Rectal smooth muscle tissue (tissue), 1 donor: ENCODE results near the gene LENG8.
"Not testable (repeated sequence)": the region's sequence is repeated elsewhere in the genome, so short reads cannot be mapped to it uniquely, and the experiment has no call there.

Source experiments
- H3K27ac ChIP-seq: one replicate; pipeline ENCODE4 v1.7.0; 2013; ENCODE audit warnings: low read depth, low read length, inconsistent platforms
- H3K27me3 ChIP-seq: one replicate; pipeline ENCODE4 v1.7.0; 2013; ENCODE audit warnings: low read length; ENCODE audit not compliant: control insufficient read depth, insufficient read depth
- H3K36me3 ChIP-seq: one replicate; pipeline ENCODE4 v1.7.0; 2013; ENCODE audit warnings: low read length; ENCODE audit not compliant: control insufficient read depth, insufficient read depth
- H3K4me1 ChIP-seq: one replicate; pipeline ENCODE4 v1.7.0; 2013; ENCODE audit warnings: low read length; ENCODE audit not compliant: control insufficient read depth, insufficient read depth
- H3K4me3 ChIP-seq: one replicate; pipeline ENCODE4 v1.7.0; 2013; ENCODE audit warnings: low read length
- H3K9ac ChIP-seq: one replicate; pipeline ENCODE4 v1.7.0; 2013; ENCODE audit warnings: low read length

Gene LENG8

GRCh38 chr19:54461613-54462012, 12.6 kb downstream of the LENG8 start:
- H3K4me1 ChIP-seq: peaks cover 11% of the 10 kb centered on the region
- H3K4me3 ChIP-seq: peak overlapping the region; percentile 56
- peaks cover 49% of the 10 kb centered on the region for H3K36me3 ChIP-seq
- no peak overlapping the region for H3K27ac ChIP-seq
- H3K27me3 ChIP-seq: no peaks in the 10 kb centered on the region
- no peak overlapping the region for H3K9ac ChIP-seq

GRCh38 chr19:54462047-54462654, 13.2 kb downstream of the LENG8 start:
- H3K4me3 ChIP-seq: peak overlapping the region; percentile 56
- H3K4me1 ChIP-seq: peaks cover 11% of the 10 kb centered on the region
- H3K36me3 ChIP-seq: peaks cover 43% of the 10 kb centered on the region
- peak overlapping the region; percentile 77 for H3K9ac ChIP-seq
- H3K27ac ChIP-seq: peak overlapping the region; percentile 95
- no peaks in the 10 kb centered on the region for H3K27me3 ChIP-seq

DNA sequence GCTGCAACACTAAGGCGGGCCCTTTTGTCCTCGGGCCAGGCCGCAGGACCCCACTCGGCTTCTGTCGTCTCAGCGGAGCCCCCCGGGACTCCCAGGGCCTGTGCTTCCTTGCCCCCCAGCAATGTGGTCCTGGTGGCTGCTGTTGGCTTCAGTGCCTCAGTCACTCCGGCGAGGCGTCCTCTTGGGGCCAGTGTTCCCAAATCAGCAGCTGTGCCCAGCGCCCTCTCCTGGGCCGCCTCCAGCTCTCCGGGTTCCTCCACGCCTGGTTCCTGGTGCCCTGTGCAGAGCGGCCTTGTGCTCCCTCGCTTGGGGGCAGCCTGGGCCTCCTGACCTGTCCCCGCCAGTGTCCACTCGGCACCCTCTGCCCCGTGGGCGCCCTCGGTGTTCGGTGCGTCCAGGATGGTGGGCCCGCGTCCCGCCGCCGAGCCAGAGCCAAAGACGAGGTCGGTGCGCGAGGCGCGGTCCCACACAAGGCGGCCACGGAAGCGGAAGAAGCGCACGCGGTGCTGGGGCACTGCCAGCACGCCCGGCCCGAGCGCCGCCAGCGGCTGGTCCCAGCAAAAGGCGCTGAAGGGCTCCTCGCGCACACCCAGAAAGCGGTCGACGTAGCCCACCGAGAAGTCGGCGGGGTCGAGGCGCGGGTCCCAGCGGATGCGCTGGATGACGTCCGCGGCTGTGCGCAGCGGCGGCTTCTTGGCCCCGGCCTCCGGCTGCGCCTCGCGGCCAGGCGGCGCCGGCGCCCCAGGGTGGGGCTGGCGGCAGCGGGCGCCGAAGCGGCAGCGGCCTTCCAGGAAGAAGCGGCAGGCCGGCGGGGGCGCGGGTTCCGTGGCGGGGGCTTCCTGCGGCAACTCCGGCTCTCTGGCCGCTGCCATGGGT, 13.9 kb downstream of the LENG8 start:
- Histone ChIP-seq H3K36me3 (peaks cover 36% of the 10 kb centered on the region), H3K9ac (peak overlapping the region; percentile 77), H3K27me3 (no peaks in the 10 kb centered on the region), H3K27ac (peak overlapping the region; percentile 95), H3K4me3 (peak overlapping the region; percentile 56), H3K4me1 (peaks cover 11% of the 10 kb centered on the region)

DNA sequence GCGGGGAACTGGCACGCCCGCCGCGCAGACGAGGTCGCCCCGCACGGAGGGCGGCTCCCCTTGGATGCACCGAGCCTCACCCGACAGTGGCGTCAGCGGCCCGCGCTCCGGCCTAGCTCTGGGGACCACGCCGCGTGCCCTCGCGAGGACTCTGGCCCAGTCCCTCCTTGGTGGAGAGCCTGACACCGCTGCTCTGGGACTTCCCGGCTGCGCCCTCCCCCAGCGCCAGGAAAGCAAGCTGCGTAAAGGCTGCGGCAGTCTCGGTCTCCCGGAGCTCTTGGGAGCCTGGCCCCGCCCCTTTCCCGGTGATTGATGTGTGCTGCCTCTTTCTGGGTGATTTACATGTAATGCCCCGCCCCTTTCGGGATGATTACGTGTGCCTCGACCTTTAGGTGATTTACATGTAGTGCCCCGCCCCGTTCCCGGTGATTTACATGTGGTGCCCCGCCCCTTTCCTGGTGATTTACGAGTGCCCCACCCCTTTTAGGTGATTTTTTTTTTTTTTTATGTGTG, 14.6 kb downstream of the LENG8 start, which contains the start of gene LENG9:
LENG9 (minus strand) TSS at position 248 of the 513 bp plus-strand sequence. CDS start 252 bp downstream, outside the sequence.
- Histone ChIP-seq H3K36me3 (peaks cover 29% of the 10 kb centered on the region), H3K27me3 (no peaks in the 10 kb centered on the region), H3K4me3 (peak within 1 kb of the TSS; percentile 56), H3K27ac (peak within 1 kb of the TSS; percentile 95), H3K4me1 (peaks cover 11% of the 10 kb centered on the region), H3K9ac (peak within 1 kb of the TSS; percentile 77)

DNA sequence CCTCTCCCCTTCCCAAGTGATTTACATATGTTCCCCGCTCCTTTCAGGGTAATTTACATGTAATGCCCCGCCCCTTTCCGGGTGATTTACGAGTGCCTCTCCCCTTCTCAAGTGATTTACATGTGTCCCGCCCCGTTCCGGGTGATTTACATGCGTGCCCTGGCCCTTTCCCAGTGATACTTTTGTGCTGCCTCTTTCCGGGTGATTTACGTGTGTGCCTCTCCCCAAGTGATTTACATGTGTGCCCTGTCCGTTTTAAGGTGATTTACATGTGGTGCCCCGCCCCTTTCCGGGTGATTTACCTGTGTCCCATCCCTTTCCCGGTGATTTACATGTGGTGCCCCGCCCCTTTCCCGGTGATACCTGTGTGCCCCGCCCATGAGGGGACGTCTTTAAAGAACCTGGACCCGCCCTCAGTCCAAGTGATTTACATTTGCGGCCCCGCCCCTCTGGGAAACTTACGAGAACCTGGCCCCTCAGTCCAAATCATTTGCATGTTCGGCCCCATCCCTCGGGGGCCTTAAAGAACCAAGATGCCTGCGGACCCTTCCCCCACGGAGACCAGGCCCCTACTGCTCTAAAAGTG, 15.1 kb downstream of the LENG8 start:
- H3K4me1 ChIP-seq: peaks cover 11% of the 10 kb centered on the region
- H3K4me3 ChIP-seq: peak overlapping the region; percentile 56
- H3K36me3 ChIP-seq: peaks cover 23% of the 10 kb centered on the region
- H3K27ac ChIP-seq: peak overlapping the region; percentile 95
- peak overlapping the region; percentile 8 for H3K9ac ChIP-seq
- no peaks in the 10 kb centered on the region for H3K27me3 ChIP-seq

DNA sequence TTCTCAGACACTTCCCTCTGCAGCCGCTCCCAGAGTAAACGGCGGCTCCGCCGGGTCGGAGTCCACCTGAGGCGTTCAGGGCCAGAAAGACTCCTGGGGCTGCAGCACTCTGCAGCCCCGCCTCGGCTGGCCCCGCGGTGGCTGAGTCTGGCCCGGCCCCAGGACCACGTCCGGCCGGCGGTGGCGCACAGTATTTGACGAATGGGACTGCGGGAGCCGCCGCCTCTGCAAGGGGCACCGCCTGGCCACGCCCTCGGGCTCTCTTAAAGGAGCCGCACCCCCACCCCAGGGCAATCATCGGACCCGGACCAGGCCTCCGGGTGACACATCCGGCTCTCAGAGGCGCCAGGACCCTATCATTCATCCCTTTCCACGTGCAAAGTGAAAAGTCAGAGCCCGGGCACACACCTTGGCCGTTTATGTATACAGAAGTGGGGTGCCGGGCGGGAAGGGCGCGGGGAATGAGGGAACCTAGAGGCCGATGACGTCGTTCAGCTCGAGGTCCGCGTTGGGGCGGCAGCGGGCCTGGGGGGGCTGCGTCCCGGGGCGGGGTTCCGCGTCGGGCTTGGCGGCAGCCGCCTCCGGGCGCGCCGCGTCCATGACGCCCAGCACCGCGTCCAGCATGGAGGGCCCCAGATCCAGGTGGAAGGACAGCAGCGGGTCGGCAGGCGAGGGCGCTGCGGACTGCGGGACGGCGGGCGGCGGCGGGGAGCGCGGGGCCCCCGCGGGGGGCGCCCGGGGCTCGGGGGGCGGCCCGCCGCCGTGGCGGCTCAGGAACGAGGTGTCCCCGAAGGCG, 15.8 kb downstream of the LENG8 start:
- Histone ChIP-seq H3K9ac (no peak overlapping the region), H3K27me3 (no peaks in the 10 kb centered on the region), H3K4me1 (peaks cover 11% of the 10 kb centered on the region), H3K4me3 (peak overlapping the region; percentile 56), H3K36me3 (peaks cover 17% of the 10 kb centered on the region), H3K27ac (peak overlapping the region; percentile 74)

GRCh38 chr19:54465426-54466109, 16.6 kb downstream of the LENG8 start:
- Histone ChIP-seq H3K4me3 (no peak overlapping the region), H3K27me3 (no peaks in the 10 kb centered on the region), H3K27ac (no peak overlapping the region), H3K4me1 (peaks cover 11% of the 10 kb centered on the region), H3K9ac (no peak overlapping the region), H3K36me3 (peaks cover 14% of the 10 kb centered on the region)

GRCh38 chr19:54466110-54466480, 17.1 kb downstream of the LENG8 start:
- H3K4me3 ChIP-seq, H3K9ac ChIP-seq, H3K27ac ChIP-seq, H3K27me3 ChIP-seq: not testable (repeated sequence)
- Histone ChIP-seq H3K4me1 (peaks cover 11% of the 10 kb centered on the region), H3K36me3 (peaks cover 11% of the 10 kb centered on the region)

- no peak overlapping the region for H3K4me3 ChIP-seq
- no peak overlapping the region for H3K9ac ChIP-seq
- H3K36me3 ChIP-seq: peaks cover 2% of the 10 kb centered on the region
- H3K27me3 ChIP-seq: no peaks in the 10 kb centered on the region
- no peaks in the 10 kb centered on the region for H3K4me1 ChIP-seq
- H3K27ac ChIP-seq: no peak overlapping the region
Measured at GRCh38 chr19:54469496-54469934, 20.5 kb downstream of the LENG8 start.

- Histone ChIP-seq H3K4me1 (no peaks in the 10 kb centered on the region), H3K4me3 (peak overlapping the region; percentile 61), H3K36me3 (peaks cover 1% of the 10 kb centered on the region), H3K27ac (peak overlapping the region; percentile 61), H3K9ac (peak overlapping the region; percentile 68), H3K27me3 (no peaks in the 10 kb centered on the region)
Measured at GRCh38 chr19:54470276-54470887, 21.4 kb downstream of the LENG8 start.
